ENCODE data around the gene DIPK1B.

DIPK1B gene

GRCh38 chr9:136720898-136721338, 8.5 kb downstream of the DIPK1B start:
- no peak for DNase-seq (ENCODE audit: low read depth)
- TF ChIP-seq, protein P1, sequence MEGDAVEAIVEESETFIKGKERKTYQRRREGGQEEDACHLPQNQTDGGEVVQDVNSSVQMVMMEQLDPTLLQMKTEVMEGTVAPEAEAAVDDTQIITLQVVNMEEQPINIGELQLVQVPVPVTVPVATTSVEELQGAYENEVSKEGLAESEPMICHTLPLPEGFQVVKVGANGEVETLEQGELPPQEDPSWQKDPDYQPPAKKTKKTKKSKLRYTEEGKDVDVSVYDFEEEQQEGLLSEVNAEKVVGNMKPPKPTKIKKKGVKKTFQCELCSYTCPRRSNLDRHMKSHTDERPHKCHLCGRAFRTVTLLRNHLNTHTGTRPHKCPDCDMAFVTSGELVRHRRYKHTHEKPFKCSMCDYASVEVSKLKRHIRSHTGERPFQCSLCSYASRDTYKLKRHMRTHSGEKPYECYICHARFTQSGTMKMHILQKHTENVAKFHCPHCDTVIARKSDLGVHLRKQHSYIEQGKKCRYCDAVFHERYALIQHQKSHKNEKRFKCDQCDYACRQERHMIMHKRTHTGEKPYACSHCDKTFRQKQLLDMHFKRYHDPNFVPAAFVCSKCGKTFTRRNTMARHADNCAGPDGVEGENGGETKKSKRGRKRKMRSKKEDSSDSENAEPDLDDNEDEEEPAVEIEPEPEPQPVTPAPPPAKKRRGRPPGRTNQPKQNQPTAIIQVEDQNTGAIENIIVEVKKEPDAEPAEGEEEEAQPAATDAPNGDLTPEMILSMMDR (IDR thresholded peaks at IDR 0.05; ENCODE audit: control insufficient read depth, insufficient read depth, low read depth, low read length, missing control alignments), result no peak
- no peak overlapping the region for H3K4me3 ChIP-seq (ENCODE audit: control insufficient read depth, low read depth, low read length)

GRCh38 chr9:136721339-136722092, 9.1 kb downstream of the DIPK1B start:
- H3K4me3 ChIP-seq (ENCODE audit: control insufficient read depth, low read depth, low read length), result no peak overlapping the region
- no peak for DNase-seq (ENCODE audit: low read depth)
- TF ChIP-seq, protein P1 (IDR thresholded peaks at IDR 0.05; ENCODE audit: control insufficient read depth, insufficient read depth, low read depth, low read length, missing control alignments), result no peak

GRCh38 chr9:136722093-136722968, 10.0 kb downstream of the DIPK1B start:
- DNase-seq (ENCODE audit: low read depth), result no peak
- TF ChIP-seq, protein P1 (IDR thresholded peaks at IDR 0.05; ENCODE audit: control insufficient read depth, insufficient read depth, low read depth, low read length, missing control alignments), result no peak
- no peak overlapping the region for H3K4me3 ChIP-seq (ENCODE audit: control insufficient read depth, low read depth, low read length)

- DNase-seq (ENCODE audit: low read depth), result no peak
- H3K4me3 ChIP-seq (ENCODE audit: control insufficient read depth, low read depth, low read length), result no peak overlapping the region
- TF ChIP-seq, protein P1 (IDR thresholded peaks at IDR 0.05; ENCODE audit: control insufficient read depth, insufficient read depth, low read depth, low read length, missing control alignments), result no peak
These were observed 10.6 kb downstream of the DIPK1B start for GRCh38 chr9:136722969-136723356.

GRCh38 chr9:136723362-136723976, 11.1 kb downstream of the DIPK1B start:
- no peak overlapping the region for H3K4me3 ChIP-seq (ENCODE audit: control insufficient read depth, low read depth, low read length)
- no peak for DNase-seq (ENCODE audit: low read depth)
- TF ChIP-seq, protein P1 (IDR thresholded peaks at IDR 0.05; ENCODE audit: control insufficient read depth, insufficient read depth, low read depth, low read length, missing control alignments), result no peak

- DNase-seq (ENCODE audit: low read depth), result no peak
- no peak overlapping the region for H3K4me3 ChIP-seq (ENCODE audit: control insufficient read depth, low read depth, low read length)
- TF ChIP-seq, protein P1 (IDR thresholded peaks at IDR 0.05; ENCODE audit: control insufficient read depth, insufficient read depth, low read depth, low read length, missing control alignments), result no peak
These were observed 11.6 kb downstream of the DIPK1B start for GRCh38 chr9:136723989-136724388.
